K562 (cell line): Measurements from ENCODE around the gene DDAH2. TPM values are rescaled to one million over a fixed set of nuclear protein-coding genes. Genes with fewer than 3 reads are reported as not detected.

Experiments
- ATAC-seq: fragments of 200-7000 bp; cut with Tn5 transposase; 3 replicates; pipeline ENCODE4 v1.9.1; 2020; ENCODE audit warnings: moderate library complexity
- BruUV-seq: library from RNA; stranded (reverse); fragments of 400-500 nt; replicated peaks from 2 replicates; lab custom pipeline; 2021; lab: Mats Ljungman, UMichigan
- CTCF ChIA-PET: fragments of 300-600 bp; formaldehyde crosslinking; extraction: SDS; loops from one replicate; lab custom pipeline; 2021; ENCODE audit warnings: low intra/inter-chr PET ratio; lab: Yijun Ruan, JAX
- POLR2A ChIA-PET: fragments of 300-600, 350-650 bp; sonication (Branson Sonifier 250); formaldehyde crosslinking; extraction: SDS; loops from one replicate; lab custom pipeline; 2021; ENCODE audit warnings: antibody characterized with exemption, inconsistent platforms; lab: Yijun Ruan, JAX
- DNase-seq, 4 experiments: peaks; one replicate each; pipeline versions ENCODE4 v3.0.0 to v3.0.0-alpha.2; 2011 to 2018; ENCODE audit warnings: low spot score in 3 of 4, mixed read lengths in 3 of 4; ENCODE audit errors: extremely low read depth in 1 of 4
- FAIRE-seq: peaks from 2 replicates; lab custom pipeline; 2011; peaks lifted over from hg19 to GRCh38; lab: Jason Lieb, UNC
- H2AFZ ChIP-seq: 2 replicates; pipeline ENCODE4 v1.6.0; 2011; ENCODE audit warnings: low read depth, low read length, control low read depth, inconsistent platforms
- H3K27ac ChIP-seq: fragments of 200-600 bp; 3 replicates; pipeline ENCODE4 v1.8.0; 2011; ENCODE audit warnings: low read depth, mild to moderate bottlenecking, control low read depth, inconsistent platforms, low read length, moderate library complexity, mixed read lengths; ENCODE audit errors: extremely low read depth
- H3K27me3 ChIP-seq, 2 experiments: fragments of 300-600 bp in 1 of 2; 2 replicates in 1 of 2; 3 replicates in 1 of 2; pipeline versions ENCODE4 v1.6.0 to v1.8.0; 2011; ENCODE audit warnings: inconsistent platforms in 2 of 2, low read length in 2 of 2, mild to moderate bottlenecking in 1 of 2, mixed read lengths in 1 of 2, moderate library complexity in 1 of 2; ENCODE audit not compliant: control insufficient read depth in 2 of 2, insufficient read depth in 2 of 2
- H3K36me3 ChIP-seq: fragments of 300-600 bp; 3 replicates; pipeline ENCODE4 v1.8.0; 2011; ENCODE audit warnings: mild to moderate bottlenecking, low read length, inconsistent platforms; ENCODE audit not compliant: control insufficient read depth, insufficient read depth
- H3K4me1 ChIP-seq, 2 experiments: fragments of 200-600 bp in 1 of 2; replicated peaks in 1 of 2; 2 replicates in 1 of 2; 3 replicates in 1 of 2; pipeline versions ENCODE4 v1.5.1 to v1.8.0; 2011; ENCODE audit warnings: inconsistent platforms in 2 of 2, low read length in 2 of 2, mild to moderate bottlenecking in 1 of 2, mixed read lengths in 1 of 2, moderate library complexity in 1 of 2; ENCODE audit not compliant: control insufficient read depth in 2 of 2, insufficient read depth in 2 of 2
- H3K4me2 ChIP-seq: 2 replicates; pipeline ENCODE4 v1.6.1; 2011; ENCODE audit warnings: low read length, control low read depth, inconsistent platforms, mixed read lengths; ENCODE audit not compliant: insufficient read depth
- H3K4me3 ChIP-seq: fragments of 200-600 bp; sonication (generic), shearing (Covaris generic); 2 replicates; pipeline ENCODE4 v1.5.1; 2016; ENCODE audit warnings: control low read depth, inconsistent platforms
- H3K79me2 ChIP-seq: fragments of 200-600 bp; 3 replicates; pipeline ENCODE4 v1.8.0; 2011; ENCODE audit warnings: low read length, inconsistent platforms; ENCODE audit not compliant: control insufficient read depth, insufficient read depth
- H3K9ac ChIP-seq, 2 experiments: 2 replicates each; pipeline versions ENCODE4 v1.6.0 to v1.6.1; 2011; ENCODE audit warnings: low read depth in 2 of 2, low read length in 2 of 2, control low read depth in 1 of 2, inconsistent platforms in 1 of 2, mild to moderate bottlenecking in 1 of 2, mixed read lengths in 1 of 2; ENCODE audit not compliant: insufficient read depth in 1 of 2
- H3K9me1 ChIP-seq: one replicate; pipeline ENCODE4 v1.6.0; 2011; ENCODE audit warnings: inconsistent platforms, mild to moderate bottlenecking, low read length, moderate library complexity; ENCODE audit not compliant: control insufficient read depth, insufficient read depth
- H3K9me3 ChIP-seq: replicated peaks from 2 replicates; pipeline ENCODE4 v1.5.1; 2011; ENCODE audit warnings: low read depth, low read length, inconsistent platforms; ENCODE audit not compliant: control insufficient read depth, insufficient read depth
- H4K20me1 ChIP-seq: replicated peaks from 2 replicates; pipeline ENCODE4 v1.6.1; 2011; ENCODE audit warnings: low read length, inconsistent platforms, mixed read lengths; ENCODE audit not compliant: control insufficient read depth, insufficient read depth
- CCNT2 ChIP-seq: IDR thresholded peaks from 2 replicates; pipeline ENCODE4 v1.6.1; 2011; ENCODE audit warnings: borderline replicate concordance, low read depth, mild to moderate bottlenecking, moderate library complexity, mixed read lengths, low read length; ENCODE audit not compliant: insufficient read length; ENCODE audit errors: extremely low read depth
- CHD1 ChIP-seq: fragments of 200-600 bp; sonication (generic); IDR thresholded peaks from one replicate; pipeline ENCODE4 v1.6.1; 2012; ENCODE audit warnings: mild to moderate bottlenecking, moderate library complexity, low read length, inconsistent platforms
- DPF2 ChIP-seq: fragments of 450-650 bp; IDR thresholded peaks from 2 replicates; pipeline ENCODE4 v1.6.1; 2016
- FOXK1 ChIP-seq: sonication (generic); formaldehyde crosslinking; IDR thresholded peaks from 2 replicates; pipeline ENCODE4 v1.8.0; 2022; ENCODE audit warnings: missing genetic modification reagents, mild to moderate bottlenecking, borderline replicate concordance
- HOXB6 ChIP-seq: fragments of 250-450 bp; sonication (Bioruptor Pico); IDR thresholded peaks from 2 replicates; pipeline ENCODE4 v1.5.1; 2022; ENCODE audit warnings: mild to moderate bottlenecking, borderline replicate concordance
- LARP7 ChIP-seq: fragments of 450-650 bp; IDR thresholded peaks from 2 replicates; pipeline ENCODE4 v1.6.1; 2016
- MAX ChIP-seq: sonication (generic); formaldehyde crosslinking; IDR thresholded peaks from 2 replicates; pipeline ENCODE4 v1.9.0; 2022; ENCODE audit warnings: mild to moderate bottlenecking, missing genetic modification reagents
- PHF8 ChIP-seq: fragments of 200-600 bp; sonication (generic); IDR thresholded peaks from 2 replicates; pipeline ENCODE4 v1.6.1; 2012; ENCODE audit warnings: mixed run types, mild to moderate bottlenecking, inconsistent platforms, low read length, moderate library complexity, borderline replicate concordance
- ZNF224 ChIP-seq: sonication (generic); formaldehyde crosslinking; IDR thresholded peaks from 2 replicates; pipeline ENCODE4 v1.8.0; 2022; ENCODE audit warnings: mild to moderate bottlenecking, missing genetic modification reagents
- ZNF24 ChIP-seq: fragments of 450-650 bp; IDR thresholded peaks from 2 replicates; pipeline ENCODE4 v1.6.1; 2016
- ZNF280B ChIP-seq: fragments of 250-450 bp; sonication (Bioruptor Pico); IDR thresholded peaks from 2 replicates; pipeline ENCODE4 v1.5.1; 2021; ENCODE audit warnings: mild to moderate bottlenecking
- ZNF518B ChIP-seq: fragments of 250-450 bp; sonication (Bioruptor Pico); IDR thresholded peaks from 2 replicates; pipeline ENCODE4 v1.5.0; 2021; ENCODE audit warnings: mild to moderate bottlenecking, moderate library complexity
- ZSCAN29 ChIP-seq: fragments of 450-650 bp; IDR thresholded peaks from 2 replicates; pipeline ENCODE4 v1.6.1; 2017
- WGBS: fragments of 100-300 bp; shearing (Covaris generic); methylation state at CpG from one replicate; pipeline ENCODE4 v1.1.6; 2016; ENCODE audit warnings: low coverage, mixed read lengths; ENCODE audit not compliant: insufficient coverage; ENCODE audit errors: missing lambda C conversion rate; 5-methylcytosine and 5-hydroxymethylcytosine counted together
- in situ Hi-C: fragments of 300-500 bp; cut with MboI; formaldehyde crosslinking; loops from 4 replicates; pipeline ENCODE4 v1.15.0; 2018; ENCODE audit warnings: inconsistent platforms, mixed read lengths
- intact Hi-C: fragments of 100-400 bp; cut with micrococcal nuclease; formaldehyde crosslinking; loops from 2 replicates; pipeline ENCODE4 v1.14.2; 2022
- polyA plus RNA-seq, 8 experiments: library from polyadenylated mRNA; depleted of rRNA in 4 of 8; stranded (reverse) in 5 of 8; unstranded in 3 of 8; fragments of >200 nt; fragmentation: Nextera tagmentation in 2 of 8; fragmentation: Illumina TruSeq in 1 of 8; extraction: Ambion mirVana in 2 of 8; extraction: Trizol in 1 of 8; gene quantifications; 2 replicates each; pipeline versions ENCODE4 v1.2.1 to v1.2.3, GENCODE V29; 2011 to 2014; ENCODE audit warnings: inconsistent platforms in 1 of 8, missing spikeins in 1 of 8
- total RNA-seq, 7 experiments: library from RNA; depleted of rRNA in 6 of 7; stranded (reverse); fragments of >200 nt in 6 of 7; fragmentation: Illumina TruSeq in 2 of 7; extraction: Trizol in 2 of 7; gene quantifications; 2 replicates each; pipeline versions ENCODE4 v1.2.1 to v1.2.3, GENCODE V29; 2011 to 2021; ENCODE audit warnings: low replicate concordance in 1 of 7
- TF ChIP-seq, protein P1 (sequence below): sonication (generic); formaldehyde crosslinking; IDR thresholded peaks from 2 replicates; pipeline ENCODE4 v1.8.0; 2022; ENCODE audit warnings: missing genetic modification reagents, mild to moderate bottlenecking, borderline replicate concordance

Gene DDAH2
- total and polyA plus RNA-seq, 9 of the 15 experiments (the other 6 are each of a cell fraction or from before 2014, with no cell fraction given): 1.8 to 45.4 (median 21.4) TPM

GRCh38 chr6:31737315-31737990 lies 8.4 kb upstream of the DDAH2 start:
- DNase-seq (peak in 2 of 4 experiments; percentile 73 to 87), ATAC-seq (no peak), FAIRE-seq (peak; percentile 26)
- Histone ChIP-seq H4K20me1 (peaks cover 24% of the 10 kb centered on the region), H3K79me2 (peaks cover 86% of the 10 kb centered on the region), H3K4me2 (peak overlapping the region; percentile 85), H3K9me1 (no peaks in the 10 kb centered on the region), H3K36me3 (peaks cover 50% of the 10 kb centered on the region), H3K27ac (peak overlapping the region; percentile 95), H3K9ac (peak overlapping the region; percentile 86 to 99; a peak in 3 of 4 replicates), H3K9me3 (no peaks in the 10 kb centered on the region), H3K27me3 (no peaks in the 10 kb centered on the region), H3K4me1 (peaks cover 48 to 58% of the 10 kb centered on the region in 2 experiments), H2AFZ (peak overlapping the region; percentile 73), H3K4me3 (peak overlapping the region; percentile 28)
- 32% methylated on average over 7 of the region's 7 CpGs for WGBS
- no TSS peak for BruUV-seq
- ChIA-PET POLR2A (interaction anchor here (0.6 to 13.1 kb wide), 29 partner anchors 12 to 1234 kb away, joined by 3 to 236 read pairs (median 5); partner anchors contain the start of genes ABHD16A, BAG6, C6orf47 and CSNK2B), CTCF (no interaction called here)
- in situ Hi-C loops (no loop called here), intact Hi-C loops (loop anchor here (10.0 kb wide), 1 partner anchor 237 kb away; the partner anchor contains the start of gene DXO)
- TF ChIP-seq FOXK1 (0 out of 2 replicates have a peak, but pooled peaks have one; percentile 7), ZSCAN29 (no peak), ZNF518B (CRISPR knock-in tag) (no peak), HOXB6 (peak; percentile 64; the same call in 1 of the 2 replicates), ZNF224 (CRISPR knock-in tag) (no peak), ZNF280B (CRISPR knock-in tag) (peak; percentile 66; the same call in 1 of the 2 replicates), DPF2 (no peak), MAX (CRISPR knock-in tag) (no peak), PHF8 (0 out of 2 replicates have a peak, but pooled peaks have one; percentile 2), CCNT2 (no peak), ZNF24 (no peak), LARP7 (peak; percentile 94; the same call in 1 of the 2 replicates), CHD1 (peak; percentile 25)
- TF ChIP-seq, protein P1, sequence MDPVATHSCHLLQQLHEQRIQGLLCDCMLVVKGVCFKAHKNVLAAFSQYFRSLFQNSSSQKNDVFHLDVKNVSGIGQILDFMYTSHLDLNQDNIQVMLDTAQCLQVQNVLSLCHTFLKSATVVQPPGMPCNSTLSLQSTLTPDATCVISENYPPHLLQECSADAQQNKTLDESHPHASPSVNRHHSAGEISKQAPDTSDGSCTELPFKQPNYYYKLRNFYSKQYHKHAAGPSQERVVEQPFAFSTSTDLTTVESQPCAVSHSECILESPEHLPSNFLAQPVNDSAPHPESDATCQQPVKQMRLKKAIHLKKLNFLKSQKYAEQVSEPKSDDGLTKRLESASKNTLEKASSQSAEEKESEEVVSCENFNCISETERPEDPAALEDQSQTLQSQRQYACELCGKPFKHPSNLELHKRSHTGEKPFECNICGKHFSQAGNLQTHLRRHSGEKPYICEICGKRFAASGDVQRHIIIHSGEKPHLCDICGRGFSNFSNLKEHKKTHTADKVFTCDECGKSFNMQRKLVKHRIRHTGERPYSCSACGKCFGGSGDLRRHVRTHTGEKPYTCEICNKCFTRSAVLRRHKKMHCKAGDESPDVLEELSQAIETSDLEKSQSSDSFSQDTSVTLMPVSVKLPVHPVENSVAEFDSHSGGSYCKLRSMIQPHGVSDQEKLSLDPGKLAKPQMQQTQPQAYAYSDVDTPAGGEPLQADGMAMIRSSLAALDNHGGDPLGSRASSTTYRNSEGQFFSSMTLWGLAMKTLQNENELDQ (CRISPR knock-in tag): 0 out of 2 replicates have a peak, but pooled peaks have one; percentile 26
